ENCODE measurements around the gene WWTR1.
A peak's percentile ranks its signal among the peaks of the same experiment; 100 is the strongest.

Gene WWTR1

DNA sequence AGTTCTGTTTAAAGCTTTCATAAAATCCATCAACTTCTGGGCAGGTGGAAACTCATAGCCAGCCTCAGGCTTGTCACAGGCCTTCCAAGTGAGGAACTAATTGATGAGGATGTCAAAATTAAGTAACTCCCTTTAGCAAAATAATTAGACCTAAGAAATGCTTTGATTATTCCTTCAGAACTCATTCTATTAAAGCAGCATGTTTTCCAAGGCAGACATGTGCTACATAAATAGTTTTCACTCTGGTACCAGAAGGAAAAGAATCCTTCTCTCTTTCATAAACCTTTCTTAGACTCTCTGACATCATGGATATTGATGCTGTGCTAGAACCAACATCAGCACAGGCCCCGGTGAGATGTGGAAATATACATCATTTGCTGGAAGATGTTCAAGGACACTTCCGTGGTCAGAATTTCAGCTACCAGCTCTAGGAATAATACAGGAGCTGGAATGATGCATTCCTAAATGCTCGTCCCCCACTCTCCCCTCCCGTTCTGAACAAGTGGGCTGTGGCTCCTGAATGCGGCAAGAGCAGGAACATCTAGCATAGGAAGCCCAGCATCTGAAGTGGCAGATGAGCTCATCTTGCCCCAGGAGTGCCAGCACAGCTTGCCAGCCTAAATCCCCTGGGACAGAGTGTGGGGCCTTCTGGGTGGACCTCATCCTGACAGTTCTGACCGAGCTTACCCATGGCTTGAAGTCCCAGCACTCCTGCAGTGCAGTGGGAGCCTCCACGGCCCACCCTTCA lies 82.4 kb downstream of the WWTR1 start:
- no peaks in the 10 kb centered on the region for H3K27me3 ChIP-seq
- peak overlapping the region; percentile 63 for H3K4me2 ChIP-seq
- H3K9ac ChIP-seq: no peak overlapping the region
- H3K36me3 ChIP-seq: no peaks in the 10 kb centered on the region
- H3K9me3 ChIP-seq: no peaks in the 10 kb centered on the region
- H3K4me1 ChIP-seq: peaks cover 69% of the 10 kb centered on the region
- H4K20me1 ChIP-seq: no peaks in the 10 kb centered on the region
- no peak overlapping the region for H3K4me3 ChIP-seq
- no peak overlapping the region for H3K27ac ChIP-seq
- TF ChIP-seq Cebpa-rat (IDR thresholded peaks at IDR 0.05): no peak

DNA sequence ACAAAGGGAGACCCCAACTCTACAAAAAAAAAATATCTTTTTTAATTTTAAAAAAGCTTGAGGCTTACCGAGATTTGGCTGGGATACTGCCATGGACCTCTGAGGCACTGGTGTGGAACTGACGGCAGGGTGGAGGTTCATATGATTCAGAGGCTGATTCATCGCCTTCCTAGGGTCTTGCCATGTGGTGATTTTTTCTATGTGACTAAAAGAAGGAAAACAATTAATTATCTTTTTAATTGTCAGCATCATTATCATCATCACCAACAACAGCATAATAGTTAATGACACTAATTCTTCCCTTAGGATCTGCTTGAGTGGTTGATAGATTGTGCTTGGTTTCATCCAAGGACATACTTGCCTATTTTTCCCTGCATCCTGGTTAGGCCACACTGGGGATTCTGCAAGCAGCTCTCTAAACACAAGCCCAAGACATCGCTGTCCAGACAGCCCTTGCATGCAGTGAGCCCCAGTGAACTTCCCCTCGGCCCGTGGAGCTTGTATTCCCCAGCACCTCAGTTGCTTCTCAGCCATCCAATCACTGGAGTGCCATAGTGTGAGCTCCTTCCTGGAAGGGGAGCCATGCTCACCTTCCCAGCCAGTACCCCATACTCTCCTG lies 84.9 kb downstream of the WWTR1 start:
- TF ChIP-seq Cebpa-rat (IDR thresholded peaks at IDR 0.05): no peak
- H3K4me2 ChIP-seq: peak overlapping the region; percentile 46
- H3K27me3 ChIP-seq: no peaks in the 10 kb centered on the region
- no peak overlapping the region for H3K9ac ChIP-seq
- no peaks in the 10 kb centered on the region for H3K9me3 ChIP-seq
- no peaks in the 10 kb centered on the region for H3K36me3 ChIP-seq
- H3K27ac ChIP-seq: no peak overlapping the region
- H3K4me3 ChIP-seq: no peak overlapping the region
- H3K4me1 ChIP-seq: peaks cover 58% of the 10 kb centered on the region
- no peaks in the 10 kb centered on the region for H4K20me1 ChIP-seq

DNA sequence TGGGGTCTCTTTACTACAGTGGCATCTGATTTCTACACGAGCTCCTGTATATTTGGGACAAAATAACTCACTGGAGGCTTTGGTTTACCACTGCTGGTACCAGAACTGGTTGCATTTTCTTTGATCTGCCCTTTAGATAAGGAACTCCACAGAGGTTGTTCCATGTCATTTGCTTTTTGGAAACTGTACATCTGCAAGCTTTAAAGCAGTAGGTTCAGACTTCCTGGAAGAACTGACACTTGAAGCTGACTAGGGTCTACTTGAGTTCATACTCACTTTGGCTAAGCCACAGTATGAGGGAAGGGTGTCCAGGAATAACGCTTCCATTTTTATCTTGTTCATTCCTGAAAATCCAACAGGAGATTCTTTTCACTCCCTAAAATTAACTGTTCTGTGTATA lies 86.4 kb downstream of the WWTR1 start:
- H4K20me1 ChIP-seq: no peaks in the 10 kb centered on the region
- no peak overlapping the region for H3K4me3 ChIP-seq
- no peaks in the 10 kb centered on the region for H3K27me3 ChIP-seq
- TF ChIP-seq Cebpa-rat (IDR thresholded peaks at IDR 0.05): no peak
- H3K9ac ChIP-seq: no peak overlapping the region
- H3K36me3 ChIP-seq: no peaks in the 10 kb centered on the region
- no peak overlapping the region for H3K27ac ChIP-seq
- H3K9me3 ChIP-seq: no peaks in the 10 kb centered on the region
- H3K4me2 ChIP-seq: peak overlapping the region; percentile 46
- H3K4me1 ChIP-seq: peaks cover 57% of the 10 kb centered on the region

DNA sequence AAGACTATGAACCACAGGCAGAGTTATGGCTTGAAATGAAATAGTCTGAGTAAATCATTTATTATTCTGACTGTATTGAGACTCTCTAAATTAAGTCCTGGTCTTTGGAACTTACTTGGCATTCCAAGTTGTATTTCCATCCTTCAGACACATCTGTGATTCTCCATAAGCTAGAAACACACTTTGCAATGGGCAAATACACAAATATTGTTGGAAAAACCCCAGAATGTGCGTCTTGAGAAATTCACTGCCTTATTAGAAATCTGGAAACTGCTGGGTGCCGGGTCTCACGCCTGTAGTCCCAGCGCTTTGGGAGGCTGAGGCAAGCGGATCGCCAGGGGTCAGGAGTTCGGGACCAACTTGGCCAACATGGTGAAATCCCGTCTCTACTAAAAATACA lies 87.8 kb downstream of the WWTR1 start:
- Histone ChIP-seq H3K27ac (no peak overlapping the region), H3K4me2 (no peak overlapping the region), H3K9me3 (no peaks in the 10 kb centered on the region), H3K9ac (no peak overlapping the region), H3K4me1 (peaks cover 44% of the 10 kb centered on the region), H4K20me1 (no peaks in the 10 kb centered on the region), H3K36me3 (no peaks in the 10 kb centered on the region), H3K27me3 (no peaks in the 10 kb centered on the region), H3K4me3 (no peak overlapping the region)
- no peak for TF ChIP-seq Cebpa-rat (IDR thresholded peaks at IDR 0.05)

DNA sequence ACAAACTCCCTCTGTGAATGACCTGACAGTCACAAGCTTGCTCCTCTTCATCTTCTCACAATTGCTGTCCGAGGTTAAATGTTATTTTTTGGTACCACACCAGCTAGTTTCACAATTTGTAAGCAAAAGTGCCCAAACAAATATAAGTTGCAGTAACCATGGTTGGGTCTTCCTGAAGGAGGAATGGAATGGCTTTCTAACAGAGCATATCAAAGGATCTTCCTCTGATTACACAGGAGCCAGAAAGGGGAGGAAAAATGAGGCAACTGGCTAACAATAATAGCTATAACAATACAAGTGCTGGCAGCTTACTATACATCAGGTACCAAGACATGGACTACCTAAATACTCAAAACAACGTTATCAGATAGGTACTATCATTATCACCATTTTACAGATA lies 90.4 kb downstream of the WWTR1 start:
- Histone ChIP-seq H3K36me3 (no peaks in the 10 kb centered on the region), H3K27ac (no peak overlapping the region)

DNA sequence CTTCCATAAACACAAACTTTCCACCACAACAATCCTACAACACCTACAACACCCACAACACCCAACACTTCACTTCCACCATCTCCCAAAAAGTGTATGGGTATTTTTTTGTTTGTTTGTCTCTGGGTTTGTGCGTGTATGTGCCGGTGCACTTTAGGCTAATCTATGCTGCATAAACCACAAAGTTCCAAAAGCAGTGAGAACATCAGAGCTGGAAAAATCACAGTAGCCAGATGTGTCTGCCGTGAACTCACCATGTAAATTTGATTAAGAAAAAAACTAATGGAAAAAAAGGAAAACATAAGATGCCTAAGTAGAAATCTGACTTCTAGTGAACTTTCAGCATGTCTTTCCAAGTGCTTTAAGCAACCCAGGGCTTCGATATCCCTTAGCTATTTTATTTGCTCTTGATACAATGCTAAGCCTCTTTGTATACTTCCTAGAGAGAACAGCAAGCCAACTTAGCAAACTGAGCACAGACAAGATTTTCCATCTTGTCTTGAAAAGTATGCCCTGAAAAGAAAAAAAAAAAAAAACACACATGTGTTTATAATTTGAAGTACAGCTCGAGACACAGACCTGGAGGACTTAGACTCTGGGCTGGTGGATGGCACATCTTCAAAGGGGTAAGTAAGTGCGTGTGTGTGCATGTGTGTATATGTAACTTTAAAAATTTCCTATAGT lies 91.4 kb downstream of the WWTR1 start:
- Histone ChIP-seq H3K9ac (no peak overlapping the region), H4K20me1 (no peaks in the 10 kb centered on the region), H3K4me1 (peaks cover 13% of the 10 kb centered on the region), H3K27ac (no peak overlapping the region), H3K4me2 (no peak overlapping the region), H3K9me3 (no peaks in the 10 kb centered on the region), H3K36me3 (no peaks in the 10 kb centered on the region), H3K27me3 (no peaks in the 10 kb centered on the region), H3K4me3 (no peak overlapping the region)
- TF ChIP-seq Cebpa-rat (IDR thresholded peaks at IDR 0.05): no peak

More for the DNA sequence above, 90.4 kb downstream of the WWTR1 start:
- Histone ChIP-seq H3K4me2 (no peak overlapping the region), H3K4me1 (peaks cover 23% of the 10 kb centered on the region), H4K20me1 (no peaks in the 10 kb centered on the region), H3K9me3 (no peaks in the 10 kb centered on the region), H3K4me3 (no peak overlapping the region), H3K27me3 (no peaks in the 10 kb centered on the region), H3K9ac (no peak overlapping the region)
- TF ChIP-seq Cebpa-rat (IDR thresholded peaks at IDR 0.05): no peak

DNA sequence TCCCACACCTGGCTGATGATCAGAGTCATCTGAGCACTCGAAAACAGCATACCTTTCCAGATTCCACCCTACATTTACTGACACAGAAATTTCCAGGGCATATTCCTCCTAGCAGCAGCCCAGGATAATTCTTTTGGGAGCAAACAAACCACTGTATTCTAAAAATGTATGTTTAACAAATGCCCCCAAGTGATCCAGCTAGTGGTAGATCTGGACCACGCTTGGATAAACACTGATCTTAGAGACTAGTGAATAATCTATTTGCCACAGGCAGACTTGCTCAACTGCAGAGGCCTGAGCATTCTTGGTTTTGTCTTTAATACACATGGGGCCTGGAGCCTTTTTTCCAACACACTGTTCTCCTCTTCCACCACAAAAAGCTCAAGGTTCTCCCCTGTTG lies 93.7 kb downstream of the WWTR1 start:
- TF ChIP-seq Cebpa-rat (IDR thresholded peaks at IDR 0.05): no peak
- H3K9me3 ChIP-seq: no peaks in the 10 kb centered on the region
- no peak overlapping the region for H3K4me2 ChIP-seq
- no peak overlapping the region for H3K4me3 ChIP-seq
- H3K9ac ChIP-seq: no peak overlapping the region
- H3K36me3 ChIP-seq: no peaks in the 10 kb centered on the region
- H3K27me3 ChIP-seq: no peaks in the 10 kb centered on the region
- no peaks in the 10 kb centered on the region for H3K4me1 ChIP-seq
- H4K20me1 ChIP-seq: no peaks in the 10 kb centered on the region
- no peak overlapping the region for H3K27ac ChIP-seq

DNA sequence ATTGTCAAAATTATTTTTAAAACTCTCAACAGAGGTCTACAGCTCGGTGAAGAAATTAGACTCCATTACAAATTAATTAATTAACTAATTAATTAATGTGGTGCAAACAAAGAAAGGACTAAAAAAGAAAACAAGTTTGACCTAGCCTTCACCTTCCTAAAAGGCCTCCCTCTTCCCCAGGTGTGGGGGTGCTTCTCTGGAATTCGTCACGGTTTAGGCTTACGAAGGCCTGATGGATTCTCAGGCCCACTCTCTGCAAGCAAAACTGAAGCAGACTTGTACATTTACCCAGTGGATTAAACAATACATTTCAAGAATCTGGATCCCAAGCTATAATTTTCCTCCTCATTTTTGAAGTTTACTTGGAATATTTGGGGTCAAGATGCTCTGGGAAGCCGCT lies 94.7 kb downstream of the WWTR1 start:
- Histone ChIP-seq H3K4me2 (no peak overlapping the region), H3K36me3 (no peaks in the 10 kb centered on the region), H3K27ac (no peak overlapping the region), H3K27me3 (no peaks in the 10 kb centered on the region), H3K4me3 (no peak overlapping the region), H3K9me3 (no peaks in the 10 kb centered on the region), H3K4me1 (no peaks in the 10 kb centered on the region), H3K9ac (no peak overlapping the region), H4K20me1 (no peaks in the 10 kb centered on the region)
- TF ChIP-seq Cebpa-rat (IDR thresholded peaks at IDR 0.05): no peak

DNA sequence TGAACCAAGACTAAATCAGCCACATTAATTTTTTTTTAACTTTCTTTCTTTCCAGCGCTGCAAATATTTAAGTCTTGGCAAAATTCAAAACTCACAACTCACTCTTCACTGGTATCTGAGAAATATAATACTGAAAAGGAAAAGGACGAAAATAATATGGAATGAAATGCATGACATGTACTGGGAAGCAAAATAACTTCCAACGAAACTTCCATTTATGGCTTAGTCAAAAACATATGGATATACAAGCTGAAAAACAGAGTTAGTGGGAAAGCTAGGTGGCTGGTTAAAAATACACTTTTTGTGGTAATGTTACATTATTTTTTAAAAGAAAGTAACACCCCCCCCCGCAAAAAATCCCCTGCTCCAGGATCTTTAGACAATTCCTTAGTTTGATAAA lies 97.2 kb downstream of the WWTR1 start:
- TF ChIP-seq Cebpa-rat (IDR thresholded peaks at IDR 0.05): no peak
- Histone ChIP-seq H3K27me3 (no peaks in the 10 kb centered on the region), H3K4me1 (peaks cover 11% of the 10 kb centered on the region), H3K27ac (no peak overlapping the region), H3K36me3 (no peaks in the 10 kb centered on the region), H3K9ac (no peak overlapping the region), H3K9me3 (no peaks in the 10 kb centered on the region), H4K20me1 (no peaks in the 10 kb centered on the region), H3K4me2 (no peak overlapping the region), H3K4me3 (no peak overlapping the region)

DNA sequence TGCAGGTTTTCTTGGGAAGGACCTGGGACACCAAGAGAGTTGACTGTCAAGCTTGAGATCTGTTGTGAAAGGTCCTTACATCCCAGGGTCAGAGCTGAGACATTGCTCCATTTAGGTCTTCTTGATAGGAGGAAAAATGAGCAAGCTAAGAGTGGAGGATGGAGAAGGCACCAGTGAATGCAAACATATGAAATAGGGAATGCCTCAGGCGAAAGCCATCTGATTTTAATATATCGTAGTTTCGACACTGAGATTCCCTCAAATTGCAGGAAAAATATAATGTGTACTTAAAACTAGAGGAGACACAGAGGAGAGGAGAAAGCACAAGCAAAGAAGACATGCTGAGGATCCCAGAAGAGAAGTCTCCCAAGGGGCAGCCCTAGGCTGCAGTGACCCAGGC lies 97.8 kb downstream of the WWTR1 start:
- no peaks in the 10 kb centered on the region for H4K20me1 ChIP-seq
- TF ChIP-seq Cebpa-rat (IDR thresholded peaks at IDR 0.05): no peak
- H3K9me3 ChIP-seq: no peaks in the 10 kb centered on the region
- no peaks in the 10 kb centered on the region for H3K27me3 ChIP-seq
- H3K4me2 ChIP-seq: no peak overlapping the region
- H3K27ac ChIP-seq: no peak overlapping the region
- no peak overlapping the region for H3K9ac ChIP-seq
- no peaks in the 10 kb centered on the region for H3K36me3 ChIP-seq
- H3K4me3 ChIP-seq: no peak overlapping the region
- peaks cover 17% of the 10 kb centered on the region for H3K4me1 ChIP-seq
